GM18498 (cell line): ENCODE data around the gene CLMN.

Source experiments
- ATAC-seq: cut with Tn5 transposase; IDR thresholded peaks from one replicate; pipeline ENCODE4 v1.9.1; 2021; ENCODE audit warnings: mild to moderate bottlenecking, moderate library complexity; ENCODE audit not compliant: unreplicated experiment

CLMN gene

DNA sequence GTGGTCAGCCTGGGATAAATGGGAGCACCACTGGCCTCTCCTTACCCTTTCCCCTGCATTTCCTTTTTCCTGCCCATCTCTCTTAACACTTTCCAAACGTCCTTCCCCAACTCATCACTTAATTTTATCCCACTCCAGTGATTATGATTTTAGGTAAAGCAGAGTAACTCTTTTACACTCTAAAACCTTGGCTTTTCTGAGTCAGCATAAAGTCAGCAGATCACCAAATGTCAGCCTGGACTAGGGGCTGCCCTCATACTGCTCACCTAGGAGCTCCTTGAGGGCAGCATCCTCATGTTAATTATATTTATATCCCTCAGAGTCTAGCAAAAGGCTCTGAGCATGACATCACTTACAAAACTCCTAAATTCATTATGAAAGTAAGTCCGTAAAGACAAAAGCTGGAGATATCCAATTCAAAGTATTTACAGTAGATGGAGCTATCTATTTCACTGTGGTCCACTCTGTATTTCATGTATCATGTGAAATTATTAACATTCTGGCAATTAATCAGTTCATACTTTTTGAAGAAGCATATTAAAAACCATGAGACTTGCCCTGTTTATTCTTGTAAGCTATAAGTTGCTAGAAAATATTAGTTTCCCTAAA lies 145.4 kb downstream of the CLMN start:
- ATAC-seq, result no peak

DNA sequence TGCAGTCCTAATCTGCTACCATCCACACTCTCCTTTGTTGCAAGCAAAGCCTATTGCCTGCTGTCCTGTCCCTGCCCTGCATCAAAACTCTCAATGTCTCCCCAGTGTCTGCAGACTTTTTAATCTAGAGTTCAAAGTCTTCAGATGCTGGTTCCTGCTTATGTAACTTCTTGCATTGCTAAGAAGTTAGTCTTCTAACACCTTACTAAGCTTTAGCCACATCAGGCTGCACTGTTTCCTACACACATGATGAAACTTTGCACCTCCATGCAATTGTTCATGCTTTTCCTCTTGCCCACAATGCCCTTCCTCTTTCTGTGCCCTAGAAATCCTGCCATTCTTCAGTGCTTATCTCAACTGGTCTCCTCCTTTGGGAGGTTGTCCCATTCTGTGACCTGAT lies 146.2 kb downstream of the CLMN start:
- ATAC-seq, result no peak

DNA sequence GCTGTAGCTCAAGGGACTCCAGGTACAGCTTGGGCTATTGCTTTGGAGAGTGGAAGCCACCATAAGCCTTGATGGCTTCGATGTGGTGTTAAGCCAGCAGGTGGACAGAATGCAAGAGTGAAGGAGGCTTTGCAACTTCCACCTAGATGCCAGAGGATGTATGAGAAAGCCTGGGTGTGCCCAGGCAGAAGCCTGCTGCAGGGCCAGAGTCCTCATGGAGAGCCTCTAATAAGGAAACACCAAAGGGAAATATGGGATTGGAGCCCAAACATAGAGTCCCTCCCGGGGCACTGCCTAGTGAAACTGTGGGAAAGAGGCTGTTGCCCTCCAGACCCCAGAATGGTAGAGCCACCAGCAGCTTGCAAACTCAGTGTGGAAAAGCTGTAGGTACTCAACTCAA lies 152.5 kb downstream of the CLMN start:
- no peak for ATAC-seq

- no peak for ATAC-seq
Measured at GRCh38 chr14:95165517-95165916, 154.2 kb downstream of the CLMN start.

GRCh38 chr14:95164506-95164905 lies 155.2 kb downstream of the CLMN start:
- no peak for ATAC-seq

- ATAC-seq, result no peak
Measured at GRCh38 chr14:95163666-95164065, 156.0 kb downstream of the CLMN start.

DNA sequence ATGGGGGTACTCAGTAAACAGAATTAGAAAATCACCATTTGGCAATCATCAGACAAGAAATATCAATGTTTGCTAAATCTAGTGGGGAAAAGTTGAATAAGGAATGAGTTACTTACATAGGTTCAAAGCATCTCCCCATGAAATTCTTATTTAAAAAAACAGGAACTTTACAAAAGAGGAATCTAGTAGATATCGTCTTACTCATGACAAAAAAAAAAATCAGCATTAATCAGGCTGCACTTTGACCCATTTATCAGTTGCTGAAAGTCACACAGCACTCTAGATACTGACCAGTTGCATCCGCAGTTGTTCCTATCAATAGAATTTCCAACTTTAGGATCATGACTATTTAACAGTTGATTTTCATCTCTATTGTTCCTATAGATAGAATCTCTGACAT lies 156.6 kb downstream of the CLMN start:
- no peak for ATAC-seq

GRCh38 chr14:95162641-95163040 lies 157.1 kb downstream of the CLMN start:
- no peak for ATAC-seq

- peak; percentile 83 for ATAC-seq
Measured at GRCh38 chr14:95157327-95158189, 162.2 kb downstream of the CLMN start, which contains the start of gene DICER1. DICER1 (minus strand) TSS chr14:95157529; CDS start chr14:95133458, 24,071 bp downstream.

DNA sequence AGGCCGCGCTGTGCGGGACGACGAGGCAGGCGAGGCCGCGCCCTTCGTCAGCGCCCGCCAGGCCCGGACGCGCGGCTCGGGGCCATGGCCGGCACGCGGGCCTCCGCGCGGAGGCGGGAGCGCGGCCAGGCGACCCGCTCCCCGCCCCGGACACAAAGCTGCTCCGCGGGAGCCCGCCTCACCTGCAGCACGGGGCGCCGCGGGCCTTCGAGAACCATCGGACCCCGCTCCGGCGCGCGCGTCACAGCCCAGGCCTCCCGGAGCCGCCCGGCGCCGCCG lies 162.7 kb downstream of the CLMN start:
- ATAC-seq, result peak; percentile 41

GRCh38 chr14:95156161-95157047 lies 163.3 kb downstream of the CLMN start:
- ATAC-seq, result peak; percentile 37

- ATAC-seq, result no peak
Measured at GRCh38 chr14:95155045-95155444, 164.7 kb downstream of the CLMN start.

- no peak for ATAC-seq
Measured at GRCh38 chr14:95153866-95154265, 165.8 kb downstream of the CLMN start.

DNA sequence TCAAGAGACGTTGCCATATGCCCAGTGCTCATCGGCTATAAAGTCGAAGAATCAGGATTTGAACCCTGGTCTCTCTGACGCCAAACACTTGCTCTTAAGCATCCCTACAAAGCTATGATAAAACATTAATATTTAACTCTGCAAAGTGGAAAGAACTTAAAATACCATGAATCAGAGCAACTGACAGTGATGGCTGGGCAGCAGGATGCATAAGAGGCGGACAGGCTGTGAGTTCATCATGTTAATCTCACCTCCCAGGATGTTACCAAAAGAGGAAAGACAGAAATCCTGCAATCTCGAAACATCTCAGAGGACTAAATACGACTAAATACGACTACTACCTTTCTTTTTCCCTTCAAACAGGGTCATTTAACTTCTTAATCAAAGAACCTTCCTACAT lies 168.1 kb downstream of the CLMN start:
- ATAC-seq, result no peak

- ATAC-seq, result no peak
Measured at GRCh38 chr14:95150910-95151309, 168.8 kb downstream of the CLMN start.

- no peak for ATAC-seq
Measured at GRCh38 chr14:95149441-95149840, 170.3 kb downstream of the CLMN start.

DNA sequence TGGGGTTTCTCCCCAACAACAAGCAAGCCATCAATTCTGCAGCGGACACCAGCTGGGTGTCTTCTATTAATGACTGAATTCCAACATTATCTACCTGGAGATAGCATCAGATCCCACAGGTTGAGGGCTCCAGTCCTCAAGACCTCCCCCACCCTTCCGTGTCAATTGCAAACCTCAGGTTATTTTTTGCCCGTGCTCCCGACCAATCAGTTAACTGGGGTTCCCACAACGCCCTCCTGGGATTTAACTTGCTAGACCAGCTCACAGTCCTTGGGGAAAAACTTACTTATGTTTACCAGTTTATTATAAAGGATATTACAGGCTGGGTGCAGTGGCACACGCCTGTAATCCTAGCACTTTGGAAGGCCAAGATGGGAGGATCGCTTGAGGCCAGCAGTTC lies 172.1 kb downstream of the CLMN start:
- no peak for ATAC-seq

DNA sequence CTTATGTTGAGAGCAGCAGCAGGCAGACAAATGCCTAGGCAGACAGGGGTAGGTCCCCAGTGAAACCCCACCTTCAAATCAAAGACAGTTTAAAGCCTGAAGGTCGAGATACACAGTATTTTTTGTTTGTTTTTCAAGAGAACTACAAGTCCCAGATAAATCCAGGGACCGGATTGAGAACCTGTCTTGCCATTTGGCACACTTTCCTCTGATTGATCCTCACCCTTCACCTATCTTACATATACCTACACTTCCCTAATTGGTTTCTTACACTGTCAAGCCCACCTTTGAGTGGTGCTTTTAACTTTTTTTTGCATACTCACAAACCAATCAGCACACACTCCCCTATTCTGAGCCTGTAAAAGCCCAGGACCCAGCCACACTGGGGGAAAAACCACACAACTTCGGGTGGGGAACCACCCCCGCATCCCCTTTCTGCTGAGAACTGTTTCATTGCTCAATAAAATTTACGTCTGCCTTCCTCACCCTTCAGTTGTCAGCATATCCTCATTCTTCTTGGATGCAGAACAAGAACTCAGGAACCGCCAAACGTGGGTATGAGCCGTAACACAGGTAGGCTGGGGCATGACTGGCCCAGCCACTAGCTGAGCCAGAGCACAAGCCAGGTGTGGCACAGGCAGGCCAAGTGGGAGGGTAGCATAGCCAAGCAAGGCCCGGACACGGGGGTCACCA lies 173.5 kb downstream of the CLMN start:
- ATAC-seq, result no peak

DNA sequence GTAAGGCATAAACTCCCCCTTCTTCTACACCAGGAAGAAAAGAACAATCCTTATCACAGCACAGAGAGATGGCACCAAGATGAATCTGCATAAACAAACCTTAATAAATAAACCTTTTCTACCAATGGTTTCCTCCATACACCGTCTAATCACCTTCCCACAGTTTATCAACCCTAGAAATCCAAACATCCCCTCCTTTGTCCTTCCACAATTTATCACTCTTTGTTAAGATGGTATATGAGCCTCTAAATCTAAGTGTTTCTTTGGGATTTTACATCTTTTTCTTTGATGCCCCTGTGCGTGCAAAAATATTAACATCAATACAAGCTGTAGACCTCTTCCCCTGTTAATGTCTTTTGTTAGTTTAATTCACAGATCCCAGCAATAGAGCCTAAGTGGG lies 174.9 kb downstream of the CLMN start:
- no peak for ATAC-seq

DNA sequence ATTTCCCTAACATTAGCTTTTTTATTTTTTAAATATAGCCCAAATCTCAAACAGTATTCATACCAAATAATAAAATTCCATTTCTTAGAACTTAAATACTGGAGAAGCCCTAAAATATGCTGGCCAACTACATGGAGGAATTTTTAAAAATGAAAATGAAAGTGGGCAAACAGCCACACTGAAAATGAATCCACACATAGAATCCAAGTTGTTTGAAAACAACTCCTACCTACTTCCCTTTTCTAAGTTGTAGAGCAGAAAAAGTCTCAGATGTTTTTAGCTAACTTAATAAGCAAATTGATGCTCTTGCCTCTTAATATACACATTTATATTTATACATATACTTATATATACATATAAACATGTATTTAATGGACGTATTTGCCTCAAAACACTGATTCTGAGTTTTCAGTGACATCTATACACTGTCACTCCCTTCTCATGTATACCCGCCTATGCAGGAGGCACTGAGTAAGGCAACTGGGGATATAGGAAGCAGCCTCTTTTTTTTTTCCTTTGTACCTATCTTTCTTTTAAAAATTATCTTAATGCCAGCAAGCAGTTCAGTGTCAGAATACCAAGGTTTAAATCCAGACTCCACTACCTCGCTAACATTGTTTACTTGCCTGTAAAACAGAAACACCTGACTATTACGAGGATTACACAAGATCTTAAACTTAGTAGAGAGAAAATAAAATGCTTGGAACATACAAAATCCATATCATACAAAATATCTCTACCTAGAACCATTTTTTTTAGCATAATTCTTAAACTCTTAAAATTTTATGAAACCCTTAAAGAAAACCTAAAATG lies 175.7 kb downstream of the CLMN start:
- ATAC-seq, result peak; percentile 64
